GM12891 (cell line): Measurements from ENCODE around the gene YAE1.

Experiments
- DNase-seq: peaks from one replicate; pipeline ENCODE4 v3.0.0; 2011; ENCODE audit warnings: low spot score; ENCODE audit not compliant: insufficient read length
- FAIRE-seq: peaks from 2 replicates; lab custom pipeline; 2011; peaks lifted over from hg19 to GRCh38; lab: Jason Lieb, UNC
- PAX5 ChIP-seq: IDR thresholded peaks from 2 replicates; pipeline ENCODE4 v1.6.1; 2011; ENCODE audit warnings: low read length, moderate library complexity, mild to moderate bottlenecking; ENCODE audit not compliant: insufficient read depth, severe bottlenecking
- POLR2A ChIP-seq: IDR thresholded peaks from 2 replicates; pipeline ENCODE4 v1.6.1; 2011; ENCODE audit warnings: low read depth, low read length, control low read depth
- POLR2AphosphoS5 ChIP-seq: IDR thresholded peaks from 2 replicates; pipeline ENCODE4 v1.6.1; 2011; ENCODE audit warnings: low read depth, low read length, control low read depth
- POU2F2 ChIP-seq: IDR thresholded peaks from 2 replicates; pipeline ENCODE4 v1.6.1; 2011; ENCODE audit warnings: low read depth, mild to moderate bottlenecking, control low read depth, low read length, moderate library complexity
- SPI1 ChIP-seq: IDR thresholded peaks from 2 replicates; pipeline ENCODE4 v1.6.1; 2011; ENCODE audit warnings: low read depth, low read length, control low read depth
- TAF1 ChIP-seq: IDR thresholded peaks from 2 replicates; pipeline ENCODE4 v1.6.1; 2011; ENCODE audit warnings: low read depth, low read length, control low read depth

The YAE1 gene

GRCh38 chr7:39618868-39619267 is 52.7 kb downstream of the YAE1 start:
- no peak for DNase-seq
- no peak for FAIRE-seq
- TF ChIP-seq POLR2A (no peak), TAF1 (no peak), PAX5 (no peak), POU2F2 (no peak), POLR2AphosphoS5 (no peak), SPI1 (no peak)

DNA sequence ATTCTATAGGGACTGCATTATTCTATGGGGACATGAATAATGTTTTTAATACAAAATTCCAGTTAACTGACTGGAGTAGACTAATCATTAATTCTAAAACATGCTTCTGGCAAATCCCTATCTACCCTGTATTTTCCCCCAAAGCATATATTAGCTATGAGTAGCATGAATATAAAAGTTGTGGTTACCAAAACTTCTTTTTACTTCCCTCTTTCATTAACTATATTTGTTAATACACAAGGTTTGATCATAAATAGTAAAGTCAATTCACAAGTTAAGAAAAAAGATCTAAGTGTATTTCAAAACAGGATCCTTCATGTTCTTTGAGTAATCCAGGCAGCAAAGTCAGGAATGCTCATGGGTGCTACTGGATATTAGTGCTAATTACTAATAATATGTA is 54.3 kb downstream of the YAE1 start:
- DNase-seq (no peak), FAIRE-seq (no peak)
- TF ChIP-seq PAX5 (no peak), POU2F2 (no peak), POLR2AphosphoS5 (no peak), SPI1 (no peak), TAF1 (no peak), POLR2A (no peak)

DNA sequence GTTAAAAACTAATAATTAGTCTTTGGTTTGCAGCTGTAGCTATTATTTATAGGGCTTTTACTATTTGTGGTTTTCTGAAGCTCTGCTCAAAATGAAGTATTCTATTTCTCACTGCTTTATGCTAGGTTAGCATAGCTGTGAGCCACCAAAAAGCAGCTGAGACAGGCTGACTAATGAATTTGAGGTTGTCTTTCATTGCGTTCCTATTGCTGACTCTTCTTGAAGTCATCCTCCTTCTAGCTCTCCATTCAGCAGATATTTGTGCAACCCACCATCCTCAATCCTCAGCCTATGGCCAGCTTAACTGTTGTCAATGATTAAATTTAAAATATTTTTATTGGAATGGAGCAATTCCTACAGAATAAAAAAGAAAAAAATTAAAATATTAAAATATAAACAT is 55.1 kb downstream of the YAE1 start:
- no peak for FAIRE-seq

GRCh38 chr7:39621784-39622411 is 55.7 kb downstream of the YAE1 start:
- peak; percentile 78 for FAIRE-seq
- DNase-seq: no peak
- TF ChIP-seq POU2F2 (no peak), SPI1 (peak; percentile 95), POLR2A (peak; percentile 38; the same call in 1 of the 2 replicates), PAX5 (no peak)

More for the DNA sequence above, 55.1 kb downstream of the YAE1 start:
- no peak for TF ChIP-seq POLR2AphosphoS5
- TF ChIP-seq PAX5: no peak
- TF ChIP-seq POLR2A: no peak
- TF ChIP-seq POU2F2: no peak
- no peak for TF ChIP-seq SPI1
- no peak for TF ChIP-seq TAF1
- DNase-seq: no peak
